Bronchial epithelial cell (primary cell): ENCODE measurements around the gene NANS. TPM values are rescaled to one million over a fixed set of nuclear protein-coding genes. Genes with fewer than 3 reads are reported as not detected.
"Not testable (repeated sequence)": the region's sequence is repeated elsewhere in the genome, so short reads cannot be mapped to it uniquely, and the experiment has no call there.

Experiments
- DNase-seq: peaks from one replicate; pipeline ENCODE4 v3.0.0-alpha.2; 2010; ENCODE audit warnings: low read depth
- FAIRE-seq: peaks from 2 replicates; lab custom pipeline; 2011; peaks lifted over from hg19 to GRCh38; lab: Jason Lieb, UNC
- H3K27me3 ChIP-seq: 2 replicates; pipeline ENCODE4 v1.5.1; 2011; ENCODE audit warnings: low read length; ENCODE audit not compliant: control insufficient read depth, insufficient read depth
- H3K36me3 ChIP-seq: 2 replicates; pipeline ENCODE4 v1.5.1; 2011; ENCODE audit warnings: low read length; ENCODE audit not compliant: control insufficient read depth, insufficient read depth
- H3K4me3 ChIP-seq: 2 replicates; pipeline ENCODE4 v1.5.1; 2011; ENCODE audit warnings: mild to moderate bottlenecking, low read depth, low read length, control low read depth
- total RNA-seq: library from RNA; depleted of rRNA; stranded (reverse); fragments of >200 nt; gene quantifications from 2 replicates; pipeline ENCODE4 v1.2.1, GENCODE V29; 2014
- TF ChIP-seq, protein P1 (sequence below): IDR thresholded peaks from 2 replicates; pipeline ENCODE4 v1.5.1; 2011; ENCODE audit warnings: mild to moderate bottlenecking, moderate library complexity, low read length, control low read depth, inconsistent platforms; ENCODE audit not compliant: insufficient read depth, severe bottlenecking

NANS gene
- total RNA-seq, 1 donor from 2014 or later = 118 TPM

DNA sequence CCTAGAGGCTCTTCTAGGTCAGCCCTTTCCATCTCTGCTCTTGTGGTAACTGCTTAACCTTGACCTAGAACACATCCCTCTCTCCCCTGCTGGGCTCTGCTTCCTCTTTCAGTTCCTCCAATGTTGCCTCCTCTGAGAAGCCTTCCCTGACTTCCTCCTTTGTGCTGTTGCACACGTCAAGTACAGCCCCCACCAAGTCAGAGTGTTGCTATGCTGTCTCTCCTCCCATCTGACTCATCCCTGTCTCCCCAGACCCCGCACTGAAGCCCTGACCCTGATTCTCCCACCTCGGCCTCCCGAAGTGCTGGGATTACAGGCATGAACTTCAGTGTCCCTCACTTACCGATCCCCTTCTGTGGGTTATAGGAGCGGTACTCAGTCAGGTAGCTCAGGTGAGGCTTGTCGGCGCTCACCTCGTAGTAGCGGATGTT lies 72.9 kb downstream of the NANS start:
- Histone ChIP-seq H3K36me3 (peaks cover 48% of the 10 kb centered on the region), H3K4me3 (no peak overlapping the region), H3K27me3 (no peaks in the 10 kb centered on the region)
- FAIRE-seq (no peak), DNase-seq (no peak)
- TF ChIP-seq, protein P1, sequence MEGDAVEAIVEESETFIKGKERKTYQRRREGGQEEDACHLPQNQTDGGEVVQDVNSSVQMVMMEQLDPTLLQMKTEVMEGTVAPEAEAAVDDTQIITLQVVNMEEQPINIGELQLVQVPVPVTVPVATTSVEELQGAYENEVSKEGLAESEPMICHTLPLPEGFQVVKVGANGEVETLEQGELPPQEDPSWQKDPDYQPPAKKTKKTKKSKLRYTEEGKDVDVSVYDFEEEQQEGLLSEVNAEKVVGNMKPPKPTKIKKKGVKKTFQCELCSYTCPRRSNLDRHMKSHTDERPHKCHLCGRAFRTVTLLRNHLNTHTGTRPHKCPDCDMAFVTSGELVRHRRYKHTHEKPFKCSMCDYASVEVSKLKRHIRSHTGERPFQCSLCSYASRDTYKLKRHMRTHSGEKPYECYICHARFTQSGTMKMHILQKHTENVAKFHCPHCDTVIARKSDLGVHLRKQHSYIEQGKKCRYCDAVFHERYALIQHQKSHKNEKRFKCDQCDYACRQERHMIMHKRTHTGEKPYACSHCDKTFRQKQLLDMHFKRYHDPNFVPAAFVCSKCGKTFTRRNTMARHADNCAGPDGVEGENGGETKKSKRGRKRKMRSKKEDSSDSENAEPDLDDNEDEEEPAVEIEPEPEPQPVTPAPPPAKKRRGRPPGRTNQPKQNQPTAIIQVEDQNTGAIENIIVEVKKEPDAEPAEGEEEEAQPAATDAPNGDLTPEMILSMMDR = no peak

DNA sequence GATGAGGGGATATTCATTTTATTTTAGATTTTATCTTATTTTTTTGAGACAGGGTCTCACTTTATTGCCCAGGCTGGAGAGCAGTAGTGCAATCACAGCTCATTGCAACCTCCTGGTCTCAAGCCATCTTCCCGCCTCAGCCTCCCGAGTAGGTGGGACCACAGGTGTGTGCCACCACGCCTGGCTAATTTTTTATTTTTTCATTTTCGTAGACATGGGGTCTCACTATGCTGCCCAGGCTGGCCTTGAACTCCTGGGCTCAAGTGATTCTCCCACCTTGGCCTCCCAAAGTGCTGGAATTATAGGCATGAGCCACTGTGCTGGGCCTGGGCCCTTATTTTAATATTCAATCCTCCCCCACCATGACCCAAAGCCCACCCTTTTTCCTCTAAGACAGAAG lies 73.5 kb downstream of the NANS start:
- not testable (repeated sequence) for H3K27me3 ChIP-seq, DNase-seq, H3K4me3 ChIP-seq, FAIRE-seq
- H3K36me3 ChIP-seq = peaks cover 49% of the 10 kb centered on the region

DNA sequence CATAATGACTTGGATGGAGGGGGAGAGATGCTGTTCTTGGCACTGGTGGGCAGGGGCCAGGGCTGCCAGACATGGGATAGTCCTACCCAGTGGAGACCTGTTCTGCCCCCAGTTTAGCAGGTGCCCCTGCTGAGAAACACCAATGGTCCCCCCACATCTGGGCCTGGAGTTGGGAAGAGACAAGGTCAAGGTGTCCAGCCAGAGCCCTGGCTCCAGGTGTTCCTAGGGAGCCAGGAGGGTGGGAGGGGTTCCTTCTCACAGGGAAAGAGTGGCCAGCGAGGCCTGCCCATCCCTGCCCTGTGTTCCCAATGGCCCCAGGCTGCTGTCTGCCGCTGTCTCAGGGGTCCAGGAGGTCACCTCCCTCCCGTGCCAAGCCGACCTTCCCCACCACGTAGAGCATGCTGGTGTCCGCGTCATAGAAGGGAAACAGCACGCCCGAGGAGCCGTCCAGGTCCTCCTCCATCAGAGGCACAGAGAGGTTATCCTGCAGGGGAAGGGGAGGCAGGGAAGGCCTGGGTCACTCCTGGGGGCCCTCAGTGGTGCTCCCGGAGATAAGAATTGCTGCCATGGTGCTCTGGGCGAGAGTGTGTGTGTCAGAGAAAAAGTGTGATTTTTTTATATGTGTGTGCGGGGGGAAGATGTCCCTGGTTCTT lies 74.2 kb downstream of the NANS start:
- no peak for FAIRE-seq

DNA sequence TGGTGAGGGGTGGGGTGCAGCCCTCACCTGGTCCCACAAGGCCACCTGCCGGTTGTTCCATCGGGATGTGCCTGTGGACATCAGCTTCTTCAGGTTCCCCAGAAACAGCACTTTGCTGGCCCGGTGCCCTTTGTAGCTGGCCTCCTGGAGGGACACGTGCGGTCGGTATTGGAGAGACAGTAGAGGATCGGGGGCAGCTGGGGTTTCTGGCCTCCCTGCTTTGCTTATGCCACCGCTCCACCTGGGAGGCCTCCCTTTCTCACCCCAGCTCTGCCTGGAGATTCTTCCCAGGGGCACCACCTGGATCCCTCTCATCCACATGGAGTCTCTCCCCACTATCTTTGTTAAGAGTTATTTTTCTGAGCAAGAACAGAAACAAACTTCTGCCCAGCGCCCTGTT lies 75.6 kb downstream of the NANS start:
- TF ChIP-seq, protein P1 = no peak
- H3K27me3 ChIP-seq = no peaks in the 10 kb centered on the region
- no peak overlapping the region for H3K4me3 ChIP-seq
- FAIRE-seq = no peak
- H3K36me3 ChIP-seq = peaks cover 46% of the 10 kb centered on the region
- no peak for DNase-seq

More for the DNA sequence above, 74.2 kb downstream of the NANS start:
- no peaks in the 10 kb centered on the region for H3K27me3 ChIP-seq
- TF ChIP-seq, protein P1 = no peak
- H3K36me3 ChIP-seq = peaks cover 49% of the 10 kb centered on the region
- H3K4me3 ChIP-seq = no peak overlapping the region
- no peak for DNase-seq

Other genes with a start within 250 kb of the NANS start
- gene FOXE1, start 203.5 kb upstream of the NANS start, total RNA-seq = 1.1 and 2.6 TPM in 2 replicates
- gene TRMO, start 134.2 kb upstream of the NANS start, total RNA-seq = 18.4 and 25.0 TPM in 2 replicates
- gene HEMGN, start 118.6 kb upstream of the NANS start, total RNA-seq = not detected in 2 replicates
- 7.1 and 12.5 TPM in 2 replicates for gene ANP32B, start 73.4 kb upstream of the NANS start, total RNA-seq
- gene TRIM14, start 62.5 kb downstream of the NANS start, total RNA-seq = 1.8 and 5.8 TPM in 2 replicates
- 22.1 and 34.7 TPM in 2 replicates for gene CORO2A, start 135.9 kb downstream of the NANS start, total RNA-seq
- gene TBC1D2, start 198.9 kb downstream of the NANS start, total RNA-seq = 46.0 and 54.0 TPM in 2 replicates